Motor neuron (in vitro differentiated cells): Measurements from ENCODE around the gene IL19. TPM values are rescaled to one million over a fixed set of nuclear protein-coding genes. Genes with fewer than 3 reads are reported as not detected.
"Not testable (repeated sequence)": the region's sequence is repeated elsewhere in the genome, so short reads cannot be mapped to it uniquely, and the experiment has no call there.

ENCODE experiments used
- ATAC-seq, 8 experiments: fragments of 200-7000 bp; cut with Tn5 transposase; replicated peaks in 6 of 8; 2 replicates each; pipeline ENCODE4 v1.8.0; 2021; ENCODE audit warnings: mild to moderate bottlenecking in 8 of 8, moderate library complexity in 8 of 8
- H3K27ac ChIP-seq, 2 donors: fragments of 250-450 bp; sonication (Bioruptor Pico); 2 replicates each; pipeline ENCODE4 v1.9.0; 2021; ENCODE audit warnings: antibody characterized with exemption in 2 of 2, mild to moderate bottlenecking in 2 of 2, moderate library complexity in 1 of 2
- H3K4me1 ChIP-seq, 2 donors: fragments of 250-450 bp; sonication (Bioruptor Pico); replicated peaks in 1 of 2; 2 replicates each; pipeline ENCODE4 v1.6.1; 2021; ENCODE audit warnings: antibody characterized with exemption in 2 of 2, mild to moderate bottlenecking in 2 of 2, moderate library complexity in 1 of 2
- H3K4me3 ChIP-seq, 5 donors: fragments of 250-450 bp; sonication (Bioruptor Pico); 2 replicates each; pipeline ENCODE4 v1.9.0; 2021; ENCODE audit warnings: antibody characterized with exemption in 5 of 5, mild to moderate bottlenecking in 5 of 5, moderate library complexity in 4 of 5
- WGBS, 10 experiments: fragments of 450-650 bp; shearing (Covaris generic); methylation state at CpG; one replicate each; pipeline ENCODE4 v1.0.0; 2022; 5-methylcytosine and 5-hydroxymethylcytosine counted together
- in situ Hi-C, 9 experiments: fragments of 400-800 bp; cut with MboI; loops; one replicate each; pipeline ENCODE4 v1.15.0; 2021; ENCODE audit warnings: low sequenced_read_pairs in 9 of 9, low pct_unique_long_range_greater_than_20kb in 2 of 9; ENCODE audit not compliant: unreplicated experiment in 9 of 9
- total RNA-seq, 8 experiments: library from RNA; unstranded; fragments of 300-600 nt; gene quantifications; 2 replicates each; pipeline versions ENCODE4 v1.2.3 to v1.2.4, GENCODE V29; 2022

IL19 gene
- total RNA-seq, 8 experiments from 2014 or later, result 0.27 to 2.5 (median 0.81) TPM; not detected in 3

DNA sequence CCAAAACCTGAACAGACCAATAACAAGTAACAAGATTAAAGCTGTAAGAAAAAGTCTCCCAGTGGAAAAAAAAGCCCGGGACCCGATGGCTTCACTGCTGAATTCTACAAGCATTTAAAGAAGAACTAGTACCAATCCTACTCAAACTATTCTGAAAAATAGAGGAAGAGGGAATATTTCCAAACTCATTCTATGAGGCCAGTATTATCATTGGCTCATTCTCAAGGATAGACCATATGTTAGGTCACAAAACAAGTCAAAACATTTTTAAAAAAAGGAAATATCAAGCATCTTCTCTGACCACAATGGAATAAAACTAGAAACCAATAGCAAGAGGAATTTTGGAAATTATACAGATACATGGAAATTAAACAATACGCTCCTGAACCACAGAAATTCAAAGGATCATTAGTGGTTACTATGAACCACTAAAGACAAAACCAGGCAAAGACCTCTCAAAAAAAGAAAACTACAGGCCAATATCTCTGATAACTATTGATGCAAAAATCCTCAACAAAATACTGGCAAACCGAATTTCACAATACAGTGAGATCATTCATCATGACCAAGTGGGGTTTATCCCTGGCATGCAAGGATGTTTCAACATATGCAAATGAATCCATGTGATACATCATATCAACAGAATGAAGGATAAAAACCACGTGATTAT lies 80.9 kb downstream of the IL19 start:
- peak in 1 of 8 experiments; percentile 67 for ATAC-seq
- no peak overlapping the region for H3K27ac ChIP-seq
- in situ Hi-C loops, result no loop called here
- H3K4me3 ChIP-seq, result no peak overlapping the region
- 12 to 76% (median 57%) methylated on average over 3 to 5 of the region's 5 CpGs for WGBS, 10 experiments
- no peaks in the 10 kb centered on the region for H3K4me1 ChIP-seq

DNA sequence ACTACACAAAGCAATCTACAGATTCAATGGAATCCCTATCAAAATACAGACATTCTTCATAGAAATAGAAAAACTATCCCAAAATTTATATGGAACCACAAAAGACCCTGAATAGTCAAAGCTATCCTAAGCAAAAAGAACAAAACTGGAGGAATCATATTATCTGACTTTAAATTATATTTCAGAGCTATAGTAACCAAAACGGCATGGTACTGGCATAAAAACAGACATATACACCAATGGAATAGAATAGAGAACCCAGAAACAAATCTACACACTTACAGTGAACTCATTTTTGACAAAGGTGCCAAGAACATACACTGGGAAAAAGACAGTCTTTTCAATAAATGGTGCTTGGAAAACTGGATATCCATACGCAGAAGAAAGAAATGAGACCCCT lies 82.1 kb downstream of the IL19 start:
- ATAC-seq, H3K4me1 ChIP-seq, H3K4me3 ChIP-seq, in situ Hi-C loops, H3K27ac ChIP-seq: not testable (repeated sequence)
- WGBS, 10 experiments, result 63 to 100% (median 97%) methylated on average over 1 to 2 of the region's 2 CpGs

DNA sequence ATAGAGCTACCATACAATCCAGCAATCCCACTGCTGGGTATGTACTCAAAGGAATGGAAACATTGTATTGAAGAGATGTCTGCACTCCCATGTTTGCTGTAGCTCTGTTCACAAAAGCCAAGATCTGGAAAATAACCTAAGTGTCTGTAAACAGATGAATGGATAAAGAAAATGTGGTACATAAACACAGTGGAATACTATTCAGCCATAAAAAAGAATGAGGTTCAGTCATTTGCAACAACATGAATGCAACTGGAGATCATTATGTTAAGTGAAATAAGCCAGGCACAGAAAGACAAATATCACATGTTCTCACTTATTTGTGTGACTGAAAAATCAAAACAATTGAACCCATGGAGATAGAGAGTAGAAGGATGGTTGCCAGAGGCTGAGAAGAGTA lies 83.1 kb downstream of the IL19 start:
- H3K4me1 ChIP-seq, H3K27ac ChIP-seq, ATAC-seq, in situ Hi-C loops, H3K4me3 ChIP-seq: not testable (repeated sequence)

DNA sequence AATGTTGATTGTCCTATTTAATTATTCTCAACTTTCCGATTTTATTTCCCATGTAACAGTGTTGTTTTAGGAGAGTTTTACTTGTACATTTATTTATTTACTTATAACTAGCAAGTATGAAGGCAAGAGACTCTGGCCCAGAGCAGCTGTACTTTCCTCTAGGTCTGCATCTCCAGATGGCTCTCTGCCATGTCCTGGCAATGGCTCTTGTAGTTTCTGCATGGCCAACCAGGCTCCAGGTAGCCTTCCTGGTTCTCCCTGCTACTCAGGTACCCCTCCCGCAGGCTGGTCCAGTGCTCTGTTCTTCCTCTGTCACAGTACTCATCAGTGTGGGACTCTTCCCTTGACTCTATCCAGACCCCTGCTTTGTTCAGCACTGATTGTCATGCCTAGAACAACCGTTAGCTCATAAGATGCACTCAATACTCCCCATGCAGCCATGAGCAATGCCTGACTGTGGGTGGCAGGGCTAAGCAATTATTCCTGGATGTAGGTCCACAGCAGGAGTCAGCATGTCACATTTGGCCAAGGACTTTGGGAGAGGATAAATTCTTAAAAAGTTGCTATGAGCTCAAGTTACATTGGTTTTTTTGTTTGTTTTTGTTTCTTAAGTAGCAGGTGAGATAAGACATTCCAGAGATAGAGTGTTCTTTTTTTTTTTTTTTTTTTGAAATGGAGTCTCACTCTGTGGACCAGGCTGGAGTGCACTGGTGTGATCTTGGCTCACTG lies 84.0 kb downstream of the IL19 start:
- no peak for ATAC-seq
- H3K27ac ChIP-seq, result no peak overlapping the region
- H3K4me3 ChIP-seq, result no peak overlapping the region
- no peaks in the 10 kb centered on the region for H3K4me1 ChIP-seq
- 39 to 100% (median 81%) methylated on average over 1 to 3 of the region's 3 CpGs; no CpG with 5 or more reads in 2 of the 10 experiments for WGBS, 10 experiments
- in situ Hi-C loops, result no loop called here

DNA sequence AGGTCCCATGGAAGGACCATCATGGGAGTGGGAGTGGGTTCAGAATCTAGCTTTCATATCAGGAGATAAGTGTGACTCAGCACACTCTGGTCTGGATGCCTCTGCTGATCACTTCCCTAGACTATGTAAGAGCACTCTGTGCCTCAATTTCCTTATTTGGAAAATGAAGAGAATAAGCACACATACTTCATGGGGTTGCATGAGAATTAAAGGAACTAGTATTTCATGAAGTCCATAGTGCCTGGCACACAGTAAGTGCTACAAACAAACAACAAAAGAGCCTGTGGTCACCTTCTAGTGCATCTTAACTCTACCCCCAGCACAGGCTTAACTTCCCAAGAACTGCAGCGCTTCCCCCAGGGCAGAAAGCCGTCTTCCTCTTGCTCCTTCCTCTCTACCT lies 85.3 kb downstream of the IL19 start:
- Histone ChIP-seq H3K4me1 (no peaks in the 10 kb centered on the region), H3K27ac (no peak overlapping the region), H3K4me3 (no peak overlapping the region)
- no peak for ATAC-seq
- in situ Hi-C loops, result no loop called here
- WGBS, 10 experiments, result 60 to 90% (median 74%) methylated on average over 1 to 2 of the region's 2 CpGs; no CpG with 5 or more reads in 4 of the 10 experiments

DNA sequence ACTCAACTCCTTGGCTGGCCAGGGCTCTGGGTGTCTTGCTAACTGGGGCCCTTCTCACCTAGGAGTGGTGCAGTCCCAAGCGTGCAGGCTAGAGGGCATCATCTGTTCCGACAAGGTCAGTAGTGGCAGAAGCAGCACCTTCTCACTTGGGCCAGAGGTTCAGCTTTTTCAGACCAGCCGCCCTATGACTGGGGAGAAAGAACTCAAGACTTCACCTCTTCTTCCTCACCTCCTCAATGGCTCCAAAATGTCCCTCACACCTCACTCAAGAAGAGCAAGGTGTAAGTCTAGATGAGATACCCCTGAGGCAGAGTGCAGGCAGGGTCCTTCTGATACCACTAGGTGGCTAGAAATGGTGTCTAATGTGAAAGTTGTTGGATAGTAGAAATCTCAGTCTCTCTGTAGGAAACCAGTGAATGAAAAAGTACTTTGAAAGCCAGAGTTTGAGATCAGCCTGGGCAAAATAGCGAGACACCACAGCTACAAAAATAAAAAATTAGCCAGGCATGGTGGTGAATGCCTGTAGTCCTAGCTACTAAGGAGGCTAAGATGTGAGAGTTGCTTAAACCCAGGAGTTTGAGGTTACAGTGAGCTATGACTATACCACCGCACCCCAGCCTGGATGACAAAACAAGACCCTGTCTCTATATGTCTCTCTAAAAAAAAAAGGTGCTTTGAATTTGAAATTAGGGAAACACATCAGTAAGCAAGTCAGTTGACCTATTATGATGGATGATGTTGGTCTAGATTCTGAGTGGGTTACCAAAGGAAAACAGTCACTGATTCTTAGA lies 86.3 kb downstream of the IL19 start:
- ATAC-seq, result peak in 1 of 8 experiments; percentile 38
- WGBS, 10 experiments, result 60 to 100% (median 76%) methylated on average over 2 to 4 of the region's 5 CpGs; no CpG with 5 or more reads in 3 of the 10 experiments
- no peak overlapping the region for H3K27ac ChIP-seq
- H3K4me1 ChIP-seq, result no peaks in the 10 kb centered on the region
- in situ Hi-C loops, result no loop called here
- no peak overlapping the region for H3K4me3 ChIP-seq

DNA sequence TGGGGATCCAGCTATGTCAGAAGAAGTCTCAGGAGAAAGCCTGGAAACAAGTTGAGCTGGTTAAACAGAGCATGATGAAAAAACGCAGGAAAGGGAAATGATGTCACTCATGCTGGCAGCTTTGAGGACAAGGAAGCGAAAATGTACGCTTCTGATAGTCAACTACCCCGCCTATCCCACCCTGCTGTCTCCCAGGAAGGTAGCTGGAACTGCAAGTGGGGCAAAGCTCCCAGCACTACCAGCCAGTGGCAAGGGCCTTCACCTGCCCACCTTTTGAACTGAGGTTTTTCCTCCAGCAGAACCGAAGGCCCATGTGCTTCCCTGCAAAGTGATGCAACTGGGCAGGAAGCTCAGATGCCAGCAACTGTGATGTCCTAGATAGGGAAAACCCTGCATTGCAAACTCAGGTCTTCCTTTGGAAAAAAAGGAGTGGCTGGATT lies 88.5 kb downstream of the IL19 start:
- in situ Hi-C loops, result no loop called here
- Histone ChIP-seq H3K4me3 (no peak overlapping the region), H3K27ac (no peak overlapping the region), H3K4me1 (no peaks in the 10 kb centered on the region)
- WGBS, 10 experiments, result 40 to 100% (median 61%) methylated on average over 1 to 5 of the region's 5 CpGs; no CpG with 5 or more reads in 2 of the 10 experiments
- ATAC-seq, result no peak

DNA sequence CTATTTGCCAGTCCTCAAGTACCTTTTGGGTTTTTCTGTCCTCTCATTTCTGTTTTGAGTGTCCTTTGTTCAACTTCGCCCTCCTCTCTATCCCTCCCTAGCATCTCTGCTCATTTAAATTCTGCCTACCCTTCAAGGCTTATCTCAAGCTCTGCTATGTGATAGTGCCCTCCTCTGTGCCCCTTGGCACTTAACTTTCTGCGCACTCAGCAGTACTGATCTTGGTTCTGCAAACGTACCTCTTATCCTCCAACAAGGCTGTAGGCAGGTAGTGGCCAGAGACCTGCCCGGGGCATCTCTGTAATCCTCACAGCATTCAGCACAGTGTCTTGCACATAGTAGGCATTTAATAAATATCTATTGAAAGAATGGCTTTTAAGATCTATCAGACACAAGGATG lies 89.6 kb downstream of the IL19 start:
- no peak for ATAC-seq
- WGBS, 10 experiments, result 50 to 100% (median 80%) methylated on average over 1 to 4 of the region's 4 CpGs; no CpG with 5 or more reads in 1 of the 10 experiments
- in situ Hi-C loops, result no loop called here

DNA sequence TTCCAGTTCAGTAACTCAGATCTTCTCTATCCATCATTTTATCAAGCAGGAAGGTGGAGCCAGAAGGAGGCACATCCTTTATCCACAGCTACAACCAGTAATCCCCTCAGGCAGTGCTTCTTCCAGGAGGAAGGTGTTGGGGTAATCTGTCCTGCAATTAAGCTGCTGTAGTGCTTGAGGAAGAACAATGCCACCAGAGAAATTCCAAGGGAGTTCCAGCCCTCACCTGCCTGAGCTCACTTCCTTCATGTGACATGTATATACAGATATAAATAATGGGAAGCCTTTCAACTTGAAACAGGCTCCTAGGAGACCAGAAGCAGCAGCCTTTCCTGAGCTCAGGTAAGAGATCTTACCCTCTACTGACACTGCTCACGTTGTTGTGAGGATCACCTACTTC lies 92.7 kb downstream of the IL19 start:
- no peak for ATAC-seq
- Histone ChIP-seq H3K27ac (no peak overlapping the region), H3K4me3 (no peak overlapping the region), H3K4me1 (no peaks in the 10 kb centered on the region)
- in situ Hi-C loops, result no loop called here
- 0 to 100% (median 67%) methylated on average over 1 of the region's 1 CpG; no CpG with 5 or more reads in 3 of the 10 experiments for WGBS, 10 experiments

More for the DNA sequence above, 89.6 kb downstream of the IL19 start:
- Histone ChIP-seq H3K4me1 (no peaks in the 10 kb centered on the region), H3K27ac (no peak overlapping the region), H3K4me3 (no peak overlapping the region)

DNA sequence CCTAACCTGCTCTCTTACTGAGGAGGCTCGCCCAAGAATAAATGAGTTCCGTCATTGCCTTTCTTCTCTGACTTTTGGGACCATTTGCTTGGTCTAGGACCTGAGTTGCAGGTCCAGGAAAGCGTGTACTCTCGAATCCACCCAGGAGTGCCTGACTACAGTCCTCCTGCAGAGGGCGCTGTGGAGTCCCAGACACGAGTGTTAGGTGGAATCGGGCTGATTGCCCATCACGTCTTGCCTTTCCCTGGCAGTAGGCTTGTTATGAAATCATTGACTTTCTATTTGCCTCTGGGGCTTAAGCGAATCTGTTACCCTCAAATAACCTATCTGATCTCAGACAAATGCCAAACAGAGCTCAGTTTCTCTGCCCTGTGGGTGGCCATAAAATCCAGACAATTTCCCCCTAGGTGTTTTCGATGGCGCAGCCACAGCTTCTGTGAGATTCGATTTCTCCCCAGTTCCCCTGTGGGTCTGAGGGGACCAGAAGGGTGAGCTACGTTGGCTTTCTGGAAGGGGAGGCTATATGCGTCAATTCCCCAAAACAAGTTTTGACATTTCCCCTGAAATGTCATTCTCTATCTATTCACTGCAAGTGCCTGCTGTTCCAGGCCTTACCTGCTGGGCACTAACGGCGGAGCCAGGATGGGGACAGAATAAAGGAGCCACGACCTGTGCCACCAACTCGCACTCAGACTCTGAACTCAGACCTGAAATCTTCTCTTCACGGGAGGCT lies 94.5 kb downstream of the IL19 start, which contains the start of gene IL20:
IL20 (plus strand) TSS at position 685 of the 733 bp plus-strand sequence. CDS start 230 bp downstream, outside the sequence.
- H3K4me3 ChIP-seq, result no peak within 1 kb of the TSS
- H3K27ac ChIP-seq, result no peak within 1 kb of the TSS
- 7 to 61% (median 40%) methylated on average over 2 to 16 of the region's 19 CpGs for WGBS, 10 experiments
- ATAC-seq, result peak in 3 of 8 experiments; percentile 62 to 86 (median 64)
- in situ Hi-C loops, result no loop called here
- no peaks in the 10 kb centered on the region for H3K4me1 ChIP-seq

DNA sequence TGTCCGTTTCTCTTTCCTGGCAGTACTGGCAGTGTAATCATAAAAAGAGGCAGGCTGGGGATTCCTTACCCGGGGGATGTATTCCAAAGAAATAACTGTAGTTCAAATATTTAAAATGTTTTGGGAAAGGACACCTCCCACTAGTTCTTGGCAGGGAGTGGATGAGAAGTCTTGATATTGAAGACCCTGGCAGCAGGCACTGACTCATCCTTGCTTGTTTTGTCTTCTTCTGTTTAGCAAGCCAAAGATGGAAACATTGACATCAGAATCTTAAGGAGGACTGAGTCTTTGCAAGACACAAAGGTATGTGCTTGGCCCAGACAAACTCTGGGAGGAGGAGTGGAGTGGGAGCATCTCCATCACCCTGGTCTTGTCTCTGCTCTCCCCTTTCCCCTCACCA lies 95.5 kb downstream of the IL19 start:
- WGBS, 10 experiments, result 0 to 88% (median 75%) methylated on average over 1 to 2 of the region's 2 CpGs; no CpG with 5 or more reads in 1 of the 10 experiments
- Histone ChIP-seq H3K27ac (no peak overlapping the region), H3K4me1 (no peaks in the 10 kb centered on the region), H3K4me3 (no peak overlapping the region)
- peak in 3 of 8 experiments; percentile 34 to 69 (median 62) for ATAC-seq
- in situ Hi-C loops, result no loop called here

DNA sequence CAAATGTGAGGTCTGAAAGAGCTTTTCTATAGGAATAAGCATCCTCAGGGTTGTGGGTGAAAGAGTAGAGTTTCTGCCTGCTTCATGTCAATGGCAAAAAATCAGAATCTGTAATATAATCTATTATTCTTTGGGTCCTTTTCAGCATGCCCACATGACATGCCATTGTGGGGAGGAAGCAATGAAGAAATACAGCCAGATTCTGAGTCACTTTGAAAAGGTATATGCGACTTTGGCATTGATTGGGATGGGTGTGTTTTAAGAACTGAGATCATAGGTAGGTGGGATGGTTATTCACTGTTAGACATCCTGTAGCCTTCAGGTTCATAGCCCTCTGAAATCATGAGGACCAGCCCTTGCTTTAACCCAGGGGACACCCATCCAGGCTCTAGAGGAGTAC lies 96.7 kb downstream of the IL19 start:
- in situ Hi-C loops, result no loop called here
- WGBS, 10 experiments, result 82 to 100% (median 88%) methylated on average over 1 of the region's 1 CpG; no CpG with 5 or more reads in 4 of the 10 experiments
- H3K4me3 ChIP-seq, result no peak overlapping the region
- no peaks in the 10 kb centered on the region for H3K4me1 ChIP-seq
- H3K27ac ChIP-seq, result no peak overlapping the region
- no peak for ATAC-seq
